K562 (cell line): ENCODE results near the gene GNAL.

Source experiments
- CBX1 ChIP-seq: sonication (generic); IDR thresholded peaks from 2 replicates; pipeline ENCODE4 v1.6.1; 2016; ENCODE audit warnings: antibody characterized with exemption, low read depth, mild to moderate bottlenecking
- CBX5 ChIP-seq: IDR thresholded peaks from 2 replicates; pipeline ENCODE4 v1.6.1; 2014; ENCODE audit warnings: low read depth, borderline replicate concordance
- CTCF ChIP-seq, 3 experiments: IDR thresholded peaks in 2 of 3; conservative IDR thresholded peaks in 1 of 3; 2 replicates each; pipeline ENCODE4 v1.5.1; 2011 to 2012; ENCODE audit warnings: low read length in 3 of 3, mild to moderate bottlenecking in 3 of 3, control low read depth in 2 of 3, improper control_type of control experiment in 1 of 3, inconsistent platforms in 1 of 3, low read depth in 1 of 3, mixed read lengths in 1 of 3, moderate library complexity in 1 of 3; ENCODE audit not compliant: insufficient read depth in 2 of 3
- DPF2 ChIP-seq: fragments of 450-650 bp; IDR thresholded peaks from 2 replicates; pipeline ENCODE4 v1.6.1; 2016
- EGR1 ChIP-seq: fragments of 450-650 bp; conservative IDR thresholded peaks from 2 replicates; pipeline ENCODE4 v1.6.1; 2017; ENCODE audit warnings: mild to moderate bottlenecking
- ETV6 ChIP-seq, 3 experiments: fragments of 150-350 bp in 1 of 3; sonication (generic) in 1 of 3; formaldehyde crosslinking in 1 of 3; IDR thresholded peaks; 2 replicates each; pipeline versions ENCODE4 v1.6.1 to v1.8.0; 2014 to 2022; ENCODE audit warnings: borderline replicate concordance in 2 of 3, low read depth in 2 of 3, antibody characterized with exemption in 1 of 3, low read length in 1 of 3, mild to moderate bottlenecking in 1 of 3, missing genetic modification reagents in 1 of 3
- FOSL1 ChIP-seq: fragments of 200-800 bp; sonication (Bioruptor generic); conservative IDR thresholded peaks from 2 replicates; pipeline ENCODE4 v1.6.1; 2016; ENCODE audit warnings: missing genetic modification characterization, missing compliant biosample characterization
- HNRNPUL1 ChIP-seq: fragments of 200-400 bp; formaldehyde crosslinking; IDR thresholded peaks from 2 replicates; pipeline ENCODE4 v1.6.1; 2017; ENCODE audit warnings: low read length
- MAZ ChIP-seq, 2 experiments: fragments of 450-650 bp in 1 of 2; sonication (generic) in 1 of 2; formaldehyde crosslinking; IDR thresholded peaks in 1 of 2; conservative IDR thresholded peaks in 1 of 2; 2 replicates each; pipeline versions ENCODE4 v1.4.0 to v1.5.0; 2020; ENCODE audit warnings: mild to moderate bottlenecking in 1 of 2, missing genetic modification reagents in 1 of 2
- SPI1 ChIP-seq: IDR thresholded peaks from 2 replicates; pipeline ENCODE4 v1.6.1; 2011; ENCODE audit warnings: low read depth, low read length, control low read depth, borderline replicate concordance
- TEAD4 ChIP-seq, 2 experiments: sonication (generic) in 1 of 2; formaldehyde crosslinking in 1 of 2; IDR thresholded peaks; 2 replicates each; pipeline versions ENCODE4 v1.6.1 to v1.8.0; 2012 to 2022; ENCODE audit warnings: borderline replicate concordance in 1 of 2, inconsistent platforms in 1 of 2, low read length in 1 of 2, mild to moderate bottlenecking in 1 of 2, missing genetic modification reagents in 1 of 2
- ZNF124 ChIP-seq: sonication (generic); formaldehyde crosslinking; IDR thresholded peaks from 2 replicates; pipeline ENCODE4 v1.8.1; 2022; ENCODE audit warnings: missing genetic modification reagents

GRCh38 chr18:11828786-11829432 is 139.8 kb downstream of the GNAL start:
- TF ChIP-seq HNRNPUL1 (no peak), EGR1 (no peak), DPF2 (no peak), FOSL1 (tag) (no peak), CTCF (IDR thresholded peaks at IDR 0.05 in 2 of 3, conservative IDR thresholded peaks at IDR 0.05 in 1 of 3; ENCODE audit: insufficient read depth in 2 of 3, low read depth in 1 of 3, low read length in 3 of 3) (no peak), ETV6 (IDR thresholded peaks at IDR 0.05; ENCODE audit: borderline replicate concordance in 1 of 2, low read depth in 2 of 2, low read length in 1 of 2) (no peak), ETV6 (CRISPR knock-in tag; IDR thresholded peaks at IDR 0.05; ENCODE audit: borderline replicate concordance) (no peak), MAZ (CRISPR knock-in tag; conservative IDR thresholded peaks at IDR 0.05 in 1 of 2, IDR thresholded peaks at IDR 0.05 in 1 of 2) (no peak), ZNF124 (CRISPR knock-in tag) (no peak), SPI1 (no peak), CBX5 (no peak), CBX1 (no peak), TEAD4 (IDR thresholded peaks at IDR 0.05; ENCODE audit: low read length) (no peak), TEAD4 (CRISPR knock-in tag; IDR thresholded peaks at IDR 0.05; ENCODE audit: borderline replicate concordance) (no peak)
